GM18517 (cell line): ENCODE data around the gene PICALM.
"Not testable (repeated sequence)": the region's sequence is repeated elsewhere in the genome, so short reads cannot be mapped to it uniquely, and the experiment has no call there.

Experiments used
- ATAC-seq: cut with Tn5 transposase; IDR thresholded peaks from one replicate; pipeline ENCODE4 v1.9.1; 2021; ENCODE audit warnings: mild to moderate bottlenecking, moderate library complexity; ENCODE audit not compliant: unreplicated experiment

Gene PICALM, protein sequence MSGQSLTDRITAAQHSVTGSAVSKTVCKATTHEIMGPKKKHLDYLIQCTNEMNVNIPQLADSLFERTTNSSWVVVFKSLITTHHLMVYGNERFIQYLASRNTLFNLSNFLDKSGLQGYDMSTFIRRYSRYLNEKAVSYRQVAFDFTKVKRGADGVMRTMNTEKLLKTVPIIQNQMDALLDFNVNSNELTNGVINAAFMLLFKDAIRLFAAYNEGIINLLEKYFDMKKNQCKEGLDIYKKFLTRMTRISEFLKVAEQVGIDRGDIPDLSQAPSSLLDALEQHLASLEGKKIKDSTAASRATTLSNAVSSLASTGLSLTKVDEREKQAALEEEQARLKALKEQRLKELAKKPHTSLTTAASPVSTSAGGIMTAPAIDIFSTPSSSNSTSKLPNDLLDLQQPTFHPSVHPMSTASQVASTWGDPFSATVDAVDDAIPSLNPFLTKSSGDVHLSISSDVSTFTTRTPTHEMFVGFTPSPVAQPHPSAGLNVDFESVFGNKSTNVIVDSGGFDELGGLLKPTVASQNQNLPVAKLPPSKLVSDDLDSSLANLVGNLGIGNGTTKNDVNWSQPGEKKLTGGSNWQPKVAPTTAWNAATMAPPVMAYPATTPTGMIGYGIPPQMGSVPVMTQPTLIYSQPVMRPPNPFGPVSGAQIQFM

DNA sequence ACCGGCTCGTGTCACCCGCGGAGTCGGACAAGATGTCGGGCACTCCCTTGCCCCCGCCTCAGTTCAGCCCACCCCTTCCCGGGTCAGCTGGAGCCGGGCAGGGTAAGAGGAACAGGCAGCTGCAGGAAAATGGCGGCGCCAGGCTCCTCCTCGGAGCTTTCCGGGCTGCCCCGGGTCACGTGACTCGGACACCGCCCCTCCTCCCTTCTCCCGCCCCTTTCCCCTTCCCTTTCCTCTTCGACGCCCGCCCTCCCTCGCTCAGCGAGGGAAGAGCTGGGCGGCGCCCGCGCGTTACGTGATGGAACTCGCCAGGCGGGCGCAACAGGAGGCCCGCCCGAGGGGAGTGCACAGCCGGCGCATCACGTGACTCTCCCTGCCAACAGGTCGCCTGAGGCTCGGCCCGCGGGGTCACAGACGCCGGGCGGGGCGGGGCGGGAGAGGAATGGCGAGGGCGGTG, at the start of gene PICALM:
TSS of gene PICALM (minus strand) at position 134 of the 457 bp plus-strand sequence. CDS start 304 bp downstream, outside the sequence.
- peak; percentile 80 for ATAC-seq

DNA sequence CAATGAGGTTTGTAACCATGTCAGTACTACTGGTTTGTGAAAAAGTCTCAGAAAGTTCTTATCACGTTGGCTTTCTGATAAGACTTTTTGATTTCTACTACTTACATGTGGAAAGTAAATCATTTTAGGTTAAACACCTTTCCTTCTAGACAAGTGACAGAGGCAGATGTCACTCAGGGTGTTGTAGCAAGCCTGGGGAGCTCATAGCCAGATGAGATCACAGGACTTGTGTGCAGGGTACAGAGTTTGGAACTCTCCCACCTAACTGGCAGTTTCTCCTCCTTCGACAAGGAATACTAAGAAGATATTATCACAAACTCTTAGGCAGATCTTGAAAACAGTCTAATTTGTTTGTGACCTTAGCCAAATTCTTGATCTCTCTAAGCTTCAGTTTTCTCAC, 49.4 kb upstream of the PICALM start:
- no peak for ATAC-seq

DNA sequence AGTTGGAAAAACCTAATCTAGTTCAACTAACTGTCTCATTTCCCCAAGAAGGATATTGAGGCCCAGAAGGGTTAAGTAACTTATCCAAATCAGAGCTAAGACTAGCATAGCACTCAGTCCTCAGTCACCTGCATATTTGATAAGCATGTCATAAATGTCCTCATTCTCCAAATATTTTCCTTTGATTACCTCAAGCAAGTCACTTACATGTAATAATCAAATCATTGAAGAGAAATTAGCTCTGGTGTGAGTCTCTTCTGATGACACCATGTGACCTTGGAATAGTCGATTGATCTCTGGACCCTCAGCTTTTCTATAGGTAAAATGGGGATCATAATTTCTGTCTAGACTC, 48.8 kb upstream of the PICALM start:
- ATAC-seq: no peak

DNA sequence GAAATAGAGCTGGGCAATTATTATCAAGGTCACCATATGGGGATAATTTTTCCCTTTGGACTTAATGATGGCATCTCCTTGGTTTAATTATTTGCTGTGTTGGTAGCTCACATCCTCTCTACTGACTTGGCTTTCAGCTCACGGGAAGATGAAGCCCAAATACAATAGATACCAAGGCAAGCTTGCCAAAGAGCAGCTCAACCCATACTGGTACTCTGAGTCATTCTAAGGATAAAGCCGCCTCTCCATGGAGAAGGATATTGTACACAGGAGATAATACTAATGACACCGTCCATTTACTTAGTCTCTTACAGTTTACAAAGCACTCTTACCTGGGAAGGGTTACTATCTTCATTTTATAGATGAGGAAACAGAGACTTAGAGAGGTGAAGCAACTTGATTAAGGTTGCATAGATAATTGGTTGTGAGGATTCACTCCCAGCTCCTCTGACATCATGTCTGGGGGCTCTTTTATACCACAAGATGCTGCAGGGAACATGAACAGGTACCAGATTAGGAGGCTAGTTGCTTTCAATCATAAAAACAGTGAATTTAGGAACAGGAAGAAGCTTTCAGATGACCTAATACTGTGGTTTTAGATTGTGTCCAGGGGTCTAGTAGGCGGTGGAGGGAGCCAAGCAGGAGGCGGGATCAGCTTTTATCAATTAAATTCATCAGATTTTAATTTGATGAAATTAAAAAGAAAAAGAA, 48.3 kb upstream of the PICALM start:
- no peak for ATAC-seq

DNA sequence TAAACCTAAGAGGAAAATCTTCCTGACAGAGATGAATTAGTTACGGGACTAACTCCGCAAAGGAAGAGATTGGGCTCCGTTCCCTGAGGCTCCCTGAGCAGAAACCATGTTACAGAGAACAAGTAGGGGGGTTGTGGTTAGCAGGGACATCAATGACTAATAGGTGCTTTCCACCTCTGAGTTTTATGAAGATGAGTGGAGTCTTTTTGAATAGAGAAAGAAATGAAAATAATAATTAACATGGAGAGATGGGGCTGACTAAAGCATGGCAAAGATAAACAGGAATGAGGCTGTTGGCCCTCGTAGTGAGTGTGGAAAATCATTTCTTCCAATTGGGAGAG, 47.5 kb upstream of the PICALM start:
- peak; percentile 93 for ATAC-seq

DNA sequence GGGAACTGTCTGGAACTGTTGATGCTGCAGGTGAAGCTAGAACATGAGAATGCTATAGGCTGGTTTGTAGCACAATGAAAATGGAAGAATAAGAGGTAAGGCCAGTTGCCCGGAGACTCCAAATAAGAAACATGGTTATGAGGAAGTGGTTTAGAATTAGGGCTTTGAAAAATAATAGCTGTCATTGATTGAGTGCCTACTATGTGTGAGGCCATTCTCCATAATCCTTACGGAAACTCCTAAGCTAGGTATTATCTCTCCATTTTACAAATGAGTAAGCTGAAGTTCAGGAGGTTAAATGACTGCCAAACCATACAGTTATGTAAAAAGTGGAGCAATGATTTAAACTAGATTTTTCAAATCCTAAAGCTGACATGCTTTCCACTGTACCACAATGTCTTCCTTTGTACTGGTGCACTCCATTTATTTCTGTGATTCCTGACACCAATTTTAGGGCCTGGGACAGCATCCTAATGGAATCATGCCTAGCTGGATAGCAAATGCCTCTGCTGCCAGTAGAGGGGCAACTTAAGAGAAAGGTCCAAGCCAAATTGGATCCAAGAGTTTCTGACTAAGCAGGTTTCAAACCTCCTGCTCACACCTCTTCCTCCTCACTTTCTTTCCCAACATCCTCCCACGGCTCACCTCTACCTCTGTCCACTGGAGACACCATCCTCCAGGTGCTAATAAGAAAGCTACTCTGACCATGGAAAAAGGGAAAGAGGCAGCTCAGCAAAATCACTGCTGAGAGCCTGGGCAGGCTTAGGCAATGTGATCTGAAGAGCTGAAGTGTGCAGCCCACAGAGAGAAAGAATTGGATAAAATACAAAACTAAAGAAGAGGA, 46.9 kb upstream of the PICALM start:
- peak; percentile 38 for ATAC-seq

DNA sequence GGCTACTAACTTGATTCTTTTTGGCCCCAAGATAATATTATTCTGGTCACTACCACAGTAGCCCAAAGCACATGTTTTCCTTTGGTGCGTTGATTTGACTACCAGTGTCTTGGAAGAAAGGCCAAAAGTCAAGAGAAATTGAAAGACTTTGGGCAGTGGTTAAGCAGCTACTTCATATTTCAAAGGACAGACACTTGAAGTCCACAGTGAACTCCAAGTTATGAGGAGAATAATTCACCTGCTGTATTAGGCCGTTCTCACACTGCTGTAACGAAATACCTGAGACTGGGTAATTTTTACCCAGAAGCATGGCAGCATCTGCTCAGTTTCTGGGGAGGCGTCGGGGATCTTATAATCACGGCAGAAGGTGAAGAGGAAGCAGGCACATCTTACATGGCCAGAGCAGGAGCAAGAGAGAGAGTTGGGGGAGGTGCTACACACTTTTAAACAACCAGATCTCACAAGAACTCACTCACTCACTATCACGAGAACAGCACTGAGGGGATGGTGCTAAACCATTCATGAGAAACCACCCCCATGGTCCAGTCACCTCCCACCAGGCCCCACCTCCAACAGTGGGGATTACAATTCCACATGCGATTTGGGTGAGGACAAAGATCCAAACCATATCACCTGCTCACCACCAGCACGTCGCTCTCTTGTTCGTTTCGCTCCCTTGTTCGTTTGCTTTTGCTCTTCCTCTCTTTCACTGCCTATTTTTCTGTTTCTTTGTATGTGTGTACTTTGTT, 40.2 kb upstream of the PICALM start:
- ATAC-seq: no peak

DNA sequence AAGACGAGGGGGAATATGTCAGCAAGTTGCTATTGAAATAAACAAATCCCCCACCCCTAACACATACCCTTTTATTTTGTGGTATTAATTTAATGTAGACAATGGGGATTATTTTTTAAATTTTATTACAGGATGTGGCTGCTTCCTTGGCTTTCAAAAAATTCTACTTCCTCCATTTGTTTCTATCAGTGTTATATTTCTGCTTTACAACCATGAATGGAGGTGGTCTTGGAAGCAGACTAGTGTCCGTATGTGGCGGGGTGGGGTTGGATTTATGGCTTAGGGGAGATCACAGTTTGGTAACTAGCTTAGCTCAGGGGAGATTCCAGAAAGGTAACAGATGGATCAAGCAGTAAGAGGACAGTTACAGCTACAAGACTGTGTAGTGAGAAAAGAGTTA, 39.3 kb upstream of the PICALM start:
- ATAC-seq: no peak

DNA sequence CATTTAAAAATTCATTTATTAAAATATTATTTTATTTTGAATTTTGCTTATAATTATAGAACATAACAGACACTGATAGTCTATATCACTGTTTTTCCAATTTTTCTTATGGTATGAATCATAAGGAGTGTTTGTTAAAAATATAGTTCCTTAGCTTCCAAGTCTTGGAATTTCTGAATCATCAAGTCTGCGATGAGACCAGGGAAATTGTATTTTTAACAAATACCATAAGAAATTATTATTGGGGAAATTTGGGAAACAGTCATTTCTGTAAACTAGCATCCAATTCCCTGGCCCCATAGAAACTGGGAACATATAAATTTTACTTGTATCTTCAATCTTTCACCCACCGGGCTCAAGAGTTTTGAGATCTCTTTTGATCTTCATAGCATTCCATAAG, 38.0 kb upstream of the PICALM start:
- ATAC-seq: no peak

DNA sequence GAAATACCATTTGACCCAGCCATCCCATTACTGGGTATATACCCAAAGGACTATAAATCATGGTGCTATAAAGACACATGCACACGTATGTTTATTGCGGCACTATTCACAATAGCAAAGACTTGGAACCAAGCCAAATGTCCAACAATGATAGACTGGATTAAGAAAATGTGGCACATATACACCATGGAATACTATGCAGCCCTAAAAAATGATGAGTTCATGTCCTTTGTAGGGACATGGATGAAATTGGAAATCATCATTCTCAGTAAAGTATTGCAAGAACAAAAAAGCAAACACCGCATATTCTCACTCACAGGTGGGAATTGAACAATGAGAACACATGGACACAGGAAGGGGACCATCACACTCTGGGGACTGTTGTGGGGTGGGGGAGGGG, 37.1 kb upstream of the PICALM start:
- ATAC-seq: not testable (repeated sequence)

DNA sequence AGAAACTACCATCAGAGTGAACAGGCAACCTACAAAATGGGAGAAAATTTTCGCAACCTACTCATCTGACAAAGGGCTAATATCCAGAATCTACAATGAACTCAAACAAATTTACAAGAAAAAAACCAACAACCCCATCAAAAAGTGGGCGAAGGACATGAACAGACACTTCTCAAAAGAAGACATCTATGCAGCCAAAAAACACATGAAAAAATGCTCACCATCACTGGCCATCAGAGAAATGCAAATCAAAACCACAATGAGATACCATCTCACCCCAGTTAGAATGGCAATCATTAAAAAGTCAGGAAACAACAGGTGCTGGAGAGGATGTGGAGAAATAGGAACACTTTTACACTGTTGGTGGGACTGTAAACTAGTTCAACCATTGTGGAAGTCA, 36.7 kb upstream of the PICALM start:
- not testable (repeated sequence) for ATAC-seq

DNA sequence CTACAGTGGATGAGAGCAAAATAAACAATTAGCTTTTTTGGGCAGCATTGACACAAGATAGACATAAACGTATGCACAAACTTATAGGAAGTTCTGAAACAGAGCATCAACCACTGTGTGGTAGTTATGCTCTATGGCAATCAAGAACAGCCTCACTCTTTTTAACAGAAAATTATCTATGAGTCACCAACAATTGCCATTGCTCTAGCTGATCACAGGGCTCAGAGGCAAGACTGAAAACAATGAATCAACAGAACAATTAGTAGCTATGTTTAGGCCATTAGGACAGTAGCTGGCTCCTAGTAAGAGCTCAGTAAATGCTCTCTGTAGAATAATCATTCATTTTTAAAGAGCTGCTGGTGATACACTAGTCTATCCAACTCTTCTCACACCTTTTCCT, 34.9 kb upstream of the PICALM start:
- no peak for ATAC-seq

DNA sequence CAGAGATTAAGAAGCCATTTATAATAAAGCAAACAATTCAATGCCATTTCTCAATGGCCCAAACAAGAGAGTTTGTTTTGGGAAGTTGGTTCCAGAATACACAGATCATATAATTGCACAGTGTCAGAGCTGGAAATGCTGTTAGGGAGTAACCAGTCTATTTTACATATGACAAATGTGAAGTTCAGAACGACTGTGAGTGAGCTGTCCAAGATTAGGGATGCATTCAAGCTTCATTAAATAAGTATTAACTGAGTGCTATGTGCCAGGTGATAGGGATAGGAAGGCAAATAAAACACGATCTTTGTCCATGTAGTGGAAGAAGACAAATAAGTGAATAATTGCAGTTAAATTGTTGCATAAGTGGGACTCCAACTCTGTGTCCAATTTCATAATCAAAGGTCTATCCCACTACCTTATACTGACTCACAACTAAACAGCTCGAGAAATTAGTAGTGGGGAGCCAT, 33.1 kb upstream of the PICALM start:
- no peak for ATAC-seq

DNA sequence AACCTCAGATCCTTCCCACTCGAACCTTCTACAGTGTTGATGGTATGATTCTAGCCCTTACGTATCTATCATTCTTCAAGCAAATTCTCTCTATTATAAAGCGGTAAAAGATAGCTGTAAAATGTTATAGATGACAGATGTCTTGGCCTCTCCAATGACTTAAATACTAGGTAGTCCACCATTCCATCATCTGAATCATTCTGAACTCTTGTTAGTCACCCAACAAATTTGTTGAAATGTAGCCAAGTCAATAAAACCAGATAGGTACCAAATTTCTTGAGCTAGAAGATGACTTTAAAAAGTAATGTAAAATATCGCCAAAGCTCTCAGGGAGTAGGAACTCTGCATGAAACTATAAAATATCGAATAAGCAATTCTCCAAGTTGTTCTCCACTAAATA, 32.6 kb upstream of the PICALM start:
- no peak for ATAC-seq

DNA sequence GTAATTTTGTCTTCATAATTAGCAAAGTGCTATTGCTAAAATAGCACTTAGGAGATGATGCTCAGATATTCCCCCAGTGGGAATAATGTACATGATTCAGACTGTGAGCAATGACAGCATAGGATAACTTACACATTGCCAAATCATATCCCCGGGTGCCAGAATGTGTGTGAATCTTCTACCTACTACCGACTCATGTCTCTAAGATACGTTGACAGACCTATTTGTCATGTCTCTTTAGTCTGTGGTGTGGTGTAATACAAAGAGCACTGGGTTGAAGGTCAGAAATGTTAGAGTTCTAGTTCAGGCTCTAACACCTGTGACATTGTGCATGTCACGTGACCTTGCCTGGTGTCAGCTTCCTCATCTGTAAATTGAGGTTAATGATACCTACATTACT, 31.0 kb upstream of the PICALM start:
- ATAC-seq: no peak

DNA sequence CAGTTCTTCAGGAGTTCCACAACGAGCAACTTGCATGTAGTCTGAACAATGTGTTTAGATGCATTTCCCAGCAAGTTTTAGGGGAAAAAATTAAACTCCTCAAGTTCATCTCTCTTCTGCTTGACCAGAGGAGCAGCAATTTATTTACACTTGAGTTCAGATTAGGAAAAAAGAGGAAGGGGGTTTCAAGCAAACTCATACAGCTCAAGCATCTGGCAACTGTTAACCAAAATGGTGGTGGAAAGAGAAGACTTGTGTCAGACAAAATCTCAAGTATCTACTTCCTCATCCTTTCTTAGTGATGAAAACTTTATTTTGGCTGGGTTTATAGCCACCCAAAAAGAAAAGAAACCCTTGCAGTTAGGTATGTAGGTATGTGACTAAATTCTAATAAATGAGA, 29.1 kb upstream of the PICALM start:
- no peak for ATAC-seq

DNA sequence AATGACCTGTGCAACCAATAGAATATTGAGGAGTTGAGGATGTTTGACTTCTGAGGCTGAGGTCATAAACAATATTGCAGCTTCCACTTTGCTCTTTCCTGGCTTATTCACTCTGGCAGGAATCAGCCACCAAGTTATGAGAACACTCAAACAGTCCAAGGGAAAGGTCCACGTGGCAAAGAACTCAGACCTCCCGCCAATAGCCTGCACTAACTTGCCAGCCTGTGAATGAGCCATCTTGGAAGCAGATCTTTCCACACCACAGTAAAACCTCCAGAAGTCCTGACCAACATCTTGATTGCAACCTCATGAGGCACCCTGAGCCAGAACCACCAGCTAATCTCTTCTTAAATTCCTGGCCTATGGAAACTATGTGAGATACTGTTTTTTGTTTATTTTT, 22.7 kb upstream of the PICALM start:
- no peak for ATAC-seq

DNA sequence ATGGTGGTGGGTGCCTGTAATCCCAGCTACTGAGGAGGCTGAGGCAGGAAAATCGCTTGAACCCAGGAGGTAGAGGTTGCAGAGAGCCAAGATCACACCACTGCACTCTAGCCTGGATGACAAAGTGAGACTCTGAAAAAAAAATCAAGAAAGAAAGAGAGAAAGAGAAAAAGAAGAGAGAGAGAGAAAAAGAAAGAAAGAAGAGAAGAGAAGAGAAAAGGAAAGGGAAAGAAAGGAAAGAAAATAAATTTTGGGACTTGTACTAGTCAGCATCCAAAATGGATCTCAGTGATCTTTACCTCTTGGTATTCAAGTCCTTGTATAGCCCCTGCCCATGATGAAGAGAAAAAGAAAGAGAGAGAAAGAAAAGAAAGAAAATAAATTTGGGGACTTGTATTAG, 22.2 kb upstream of the PICALM start:
- no peak for ATAC-seq

DNA sequence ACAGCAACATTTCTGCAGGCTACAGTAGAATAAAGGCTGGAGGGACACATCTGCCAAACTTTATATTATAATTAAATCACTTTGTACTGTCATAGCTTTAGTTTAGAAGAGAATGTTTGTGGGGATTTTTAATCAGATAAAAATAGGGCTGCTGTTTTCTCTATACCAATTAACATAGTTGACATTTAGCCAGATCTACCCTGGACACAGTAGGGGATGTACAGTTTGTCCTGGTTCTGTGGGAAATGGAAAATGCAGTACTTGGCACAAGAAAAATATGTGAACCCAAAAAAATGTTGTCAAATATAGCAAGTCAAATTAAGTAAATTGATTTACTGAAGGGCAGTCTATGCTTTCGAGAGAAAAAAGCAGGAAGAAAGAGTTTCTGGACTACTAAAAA, 20.8 kb upstream of the PICALM start:
- no peak for ATAC-seq

DNA sequence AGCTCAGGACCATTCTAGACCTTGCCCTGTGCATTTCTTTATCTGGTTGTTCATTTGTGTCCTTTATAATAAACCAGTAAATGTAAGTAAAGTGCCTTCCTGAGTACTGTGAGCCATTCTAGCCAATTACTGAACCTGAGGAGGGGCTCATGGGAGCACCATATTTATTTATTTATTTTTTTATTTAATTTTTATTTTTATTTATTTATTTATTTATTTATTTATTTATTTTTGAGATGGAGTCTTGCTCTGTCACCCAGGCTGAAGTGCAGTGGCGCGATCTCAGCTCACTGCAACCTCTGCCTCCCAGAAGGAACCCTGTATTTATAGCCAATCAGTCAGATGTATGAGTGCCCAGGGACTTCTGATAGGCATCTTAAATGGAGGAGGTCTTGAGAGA, 18.8 kb upstream of the PICALM start:
- not testable (repeated sequence) for ATAC-seq
